CD14-positive monocyte (primary cell): ENCODE measurements around the gene NUMBL. TPM values are rescaled to one million over a fixed set of nuclear protein-coding genes. Genes with fewer than 3 reads are reported as not detected.

Source experiments
- DNase-seq, 3 donors: peaks; one replicate each; pipeline ENCODE4 v3.0.0-alpha.2; 2011 to 2022
- H2AFZ ChIP-seq: 2 replicates; pipeline ENCODE4 v1.6.0; 2012; ENCODE audit warnings: mild to moderate bottlenecking, low read depth, low read length, inconsistent platforms; ENCODE audit not compliant: insufficient read depth, poor library complexity, severe bottlenecking
- H3K27ac ChIP-seq, 2 donors: 1 replicate in 1 of 2; 2 replicates in 1 of 2; pipeline ENCODE4 v1.5.1; 2012 to 2013; ENCODE audit warnings: low read length in 2 of 2, control low read depth in 1 of 2, inconsistent platforms in 1 of 2, low read depth in 1 of 2, mild to moderate bottlenecking in 1 of 2
- H3K27me3 ChIP-seq, 2 donors: one replicate each; pipeline versions ENCODE4 v1.6.0 to v1.6.1; 2011 to 2013; ENCODE audit warnings: low read length in 2 of 2; ENCODE audit not compliant: control insufficient read depth in 2 of 2, insufficient read depth in 2 of 2
- H3K36me3 ChIP-seq, 2 donors: replicated peaks in 1 of 2; 1 replicate in 1 of 2; 2 replicates in 1 of 2; pipeline versions ENCODE4 v1.5.1 to v1.6.1; 2012 to 2013; ENCODE audit warnings: low read length in 2 of 2, control low read depth in 1 of 2, inconsistent platforms in 1 of 2, mild to moderate bottlenecking in 1 of 2; ENCODE audit not compliant: insufficient read depth in 2 of 2, control insufficient read depth in 1 of 2
- H3K4me1 ChIP-seq, 2 donors: 1 replicate in 1 of 2; 2 replicates in 1 of 2; pipeline versions ENCODE4 v1.5.1 to v1.6.1; 2012 to 2013; ENCODE audit warnings: low read length in 2 of 2, control low read depth in 1 of 2, inconsistent platforms in 1 of 2, mild to moderate bottlenecking in 1 of 2, moderate library complexity in 1 of 2; ENCODE audit not compliant: insufficient read depth in 2 of 2, control insufficient read depth in 1 of 2
- H3K4me2 ChIP-seq: replicated peaks from 2 replicates; pipeline ENCODE3; 2012; ENCODE audit warnings: low read length, moderate library complexity, mild to moderate bottlenecking; ENCODE audit not compliant: poor library complexity, severe bottlenecking; ENCODE audit errors: extremely low read depth
- H3K4me3 ChIP-seq, 3 experiments: fragments of 200-600 bp in 1 of 3; sonication (generic) in 1 of 3; replicated peaks in 1 of 3; 1 replicate in 2 of 3; 2 replicates in 1 of 3; pipeline ENCODE4 v1.5.1; 2011 to 2013; ENCODE audit warnings: low read length in 3 of 3, mild to moderate bottlenecking in 3 of 3, control low read depth in 2 of 3, low read depth in 2 of 3, inconsistent platforms in 1 of 3, moderate library complexity in 1 of 3
- H3K79me2 ChIP-seq: 2 replicates; pipeline ENCODE4 v1.6.0; 2012; ENCODE audit warnings: mild to moderate bottlenecking, control low read depth, inconsistent platforms, low read length, moderate library complexity; ENCODE audit not compliant: insufficient read depth
- H3K9ac ChIP-seq: 2 replicates; pipeline ENCODE4 v1.6.0; 2017; ENCODE audit warnings: low read length, mild to moderate bottlenecking; ENCODE audit not compliant: insufficient read depth, poor library complexity, severe bottlenecking
- H3K9me3 ChIP-seq, 2 donors: replicated peaks in 1 of 2; 1 replicate in 1 of 2; 2 replicates in 1 of 2; pipeline versions ENCODE4 v1.5.1 to v1.6.1; 2012 to 2013; ENCODE audit warnings: low read length in 2 of 2, control low read depth in 1 of 2; ENCODE audit not compliant: control insufficient read depth in 1 of 2, insufficient read depth in 1 of 2
- H4K20me1 ChIP-seq: 2 replicates; pipeline ENCODE4 v1.6.0; 2012; ENCODE audit warnings: mild to moderate bottlenecking, low read length, control low read depth, moderate library complexity; ENCODE audit not compliant: insufficient read depth
- H3K27ac Mint-ChIP-seq, 7 donors: one replicate each; pipeline ENCODE4 v1.8.0; 2020; ENCODE audit warnings: mild to moderate bottlenecking in 7 of 7, mixed read lengths in 7 of 7, moderate library complexity in 6 of 7, inconsistent platforms in 2 of 7
- H3K27me3 Mint-ChIP-seq, 3 donors: one replicate each; pipeline ENCODE4 v1.8.0; 2021 to 2022; ENCODE audit warnings: low read depth in 3 of 3, mild to moderate bottlenecking in 3 of 3, mixed read lengths in 3 of 3, moderate library complexity in 3 of 3, inconsistent platforms in 1 of 3
- H3K36me3 Mint-ChIP-seq, 2 donors: one replicate each; pipeline ENCODE4 v1.8.0; 2020; ENCODE audit warnings: mixed read lengths in 2 of 2, inconsistent platforms in 1 of 2, mild to moderate bottlenecking in 1 of 2
- H3K4me1 Mint-ChIP-seq: one replicate; pipeline ENCODE4 v1.8.0; 2020; ENCODE audit warnings: mild to moderate bottlenecking, mixed read lengths
- H3K4me3 Mint-ChIP-seq, 2 donors: one replicate each; pipeline ENCODE4 v1.8.0; 2020; ENCODE audit warnings: mild to moderate bottlenecking in 2 of 2, mixed read lengths in 2 of 2, moderate library complexity in 1 of 2
- H3K9me3 Mint-ChIP-seq, 7 donors: one replicate each; pipeline ENCODE4 v1.8.0; 2020 to 2022; ENCODE audit warnings: mixed read lengths in 7 of 7, mild to moderate bottlenecking in 6 of 7, moderate library complexity in 6 of 7, inconsistent platforms in 2 of 7
- WGBS: methylation state at CpG from one replicate; pipeline ENCODE4 v1.1.5; 2013; ENCODE audit warnings: missing lambda C conversion rate; ENCODE audit not compliant: insufficient coverage; 5-methylcytosine and 5-hydroxymethylcytosine counted together
- intact Hi-C, 2 donors: fragments of 100-400 bp; cut with micrococcal nuclease; formaldehyde crosslinking; loops; one replicate each; pipeline versions ENCODE4 v1.15.0 to v1.15.1; 2023
- polyA plus RNA-seq, 3 donors: library from polyadenylated mRNA; depleted of rRNA in 1 of 3; unstranded in 2 of 3; stranded (reverse) in 1 of 3; fragments of 300-500 nt in 2 of 3; fragments of >200 nt in 1 of 3; fragmentation: Illumina TruSeq in 2 of 3; gene quantifications; 1 replicate in 2 of 3; 2 replicates in 1 of 3; pipeline ENCODE4 v1.2.3, GENCODE V29; 2012 to 2021
- TF ChIP-seq, protein P1 (sequence below): fragments of 200-600 bp; IDR thresholded peaks from one replicate; pipeline ENCODE4 v1.8.0; 2022; ENCODE audit warnings: antibody characterized with exemption, mild to moderate bottlenecking

Gene NUMBL
- polyA plus RNA-seq, 3 donors, result 0.12 to 7.2 (median 0.45) TPM

DNA sequence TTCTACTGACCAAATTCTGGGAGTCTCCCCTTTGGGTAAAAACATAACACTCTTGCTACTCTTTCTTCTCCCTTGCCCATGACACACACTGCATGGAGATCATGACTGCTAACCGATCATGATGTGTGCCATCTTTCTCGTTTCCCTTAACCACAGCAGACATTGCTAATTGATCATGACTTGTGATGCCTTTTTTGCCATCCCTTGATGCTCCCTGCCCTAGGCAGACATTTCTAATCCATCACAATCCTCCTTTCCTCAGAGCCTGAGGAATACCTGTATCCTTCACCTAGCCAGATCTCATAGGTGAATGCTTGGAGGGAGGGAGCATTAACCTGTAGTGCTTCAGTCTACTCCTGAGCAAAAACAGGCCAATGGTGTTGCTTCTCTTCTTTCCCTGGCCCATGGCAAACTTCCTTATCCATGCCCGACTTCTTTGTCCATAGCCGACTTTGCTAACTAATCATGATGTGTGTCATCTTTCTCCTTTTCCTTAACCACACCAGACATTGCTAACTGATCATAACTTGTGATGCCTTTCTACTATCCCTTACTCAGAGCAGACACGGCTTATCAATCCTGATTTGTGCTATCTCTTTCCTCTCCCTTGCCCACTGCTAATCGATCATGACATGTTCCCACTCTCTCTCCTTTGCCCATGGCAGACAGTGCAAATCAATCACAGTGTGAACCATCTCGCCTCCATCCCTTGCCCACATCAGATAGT, 17.7 kb downstream of the NUMBL start:
- H3K36me3 Mint-ChIP-seq, result peaks cover 29 to 33% of the 10 kb centered on the region in 2 donors
- intact Hi-C loops, result no loop called here

DNA sequence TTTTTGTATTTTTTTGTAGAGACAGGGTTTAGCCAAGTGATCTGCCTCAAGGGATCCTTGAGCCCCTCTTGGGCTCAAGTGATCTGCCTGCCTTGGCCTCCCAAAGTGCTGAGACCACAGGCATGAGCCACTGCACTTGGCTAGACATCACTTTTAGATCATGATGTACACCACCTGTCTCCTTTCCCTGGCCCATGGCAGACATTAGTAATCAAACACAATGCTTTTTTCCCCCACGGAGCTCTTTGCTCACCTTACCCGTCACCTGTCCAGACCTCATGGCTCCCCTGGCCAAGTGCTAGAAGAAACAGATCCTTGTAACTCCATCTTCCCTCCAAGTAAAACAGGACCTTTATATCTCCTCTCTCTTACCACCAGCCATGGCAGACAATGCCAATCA, 18.4 kb downstream of the NUMBL start:
- H3K36me3 Mint-ChIP-seq, result peaks cover 25 to 31% of the 10 kb centered on the region in 2 donors
- H3K36me3 ChIP-seq, result peaks cover 12 to 44% of the 10 kb centered on the region in 2 donors
- TF ChIP-seq, protein P1, sequence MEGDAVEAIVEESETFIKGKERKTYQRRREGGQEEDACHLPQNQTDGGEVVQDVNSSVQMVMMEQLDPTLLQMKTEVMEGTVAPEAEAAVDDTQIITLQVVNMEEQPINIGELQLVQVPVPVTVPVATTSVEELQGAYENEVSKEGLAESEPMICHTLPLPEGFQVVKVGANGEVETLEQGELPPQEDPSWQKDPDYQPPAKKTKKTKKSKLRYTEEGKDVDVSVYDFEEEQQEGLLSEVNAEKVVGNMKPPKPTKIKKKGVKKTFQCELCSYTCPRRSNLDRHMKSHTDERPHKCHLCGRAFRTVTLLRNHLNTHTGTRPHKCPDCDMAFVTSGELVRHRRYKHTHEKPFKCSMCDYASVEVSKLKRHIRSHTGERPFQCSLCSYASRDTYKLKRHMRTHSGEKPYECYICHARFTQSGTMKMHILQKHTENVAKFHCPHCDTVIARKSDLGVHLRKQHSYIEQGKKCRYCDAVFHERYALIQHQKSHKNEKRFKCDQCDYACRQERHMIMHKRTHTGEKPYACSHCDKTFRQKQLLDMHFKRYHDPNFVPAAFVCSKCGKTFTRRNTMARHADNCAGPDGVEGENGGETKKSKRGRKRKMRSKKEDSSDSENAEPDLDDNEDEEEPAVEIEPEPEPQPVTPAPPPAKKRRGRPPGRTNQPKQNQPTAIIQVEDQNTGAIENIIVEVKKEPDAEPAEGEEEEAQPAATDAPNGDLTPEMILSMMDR, result no peak

More for the DNA sequence above, 17.7 kb downstream of the NUMBL start:
- Histone ChIP-seq H3K27me3 (no peaks in the 10 kb centered on the region), H3K4me1 (no peaks in the 10 kb centered on the region), H3K4me3 (no peak overlapping the region), H3K79me2 (no peaks in the 10 kb centered on the region), H3K4me2 (no peak overlapping the region), H3K27ac (no peak overlapping the region), H3K9me3 (peaks cover 9 to 10% of the 10 kb centered on the region in 2 donors), H4K20me1 (no peaks in the 10 kb centered on the region), H3K36me3 (peaks cover 14 to 49% of the 10 kb centered on the region in 2 donors), H2AFZ (no peak overlapping the region), H3K9ac (no peak overlapping the region)
- no peak for DNase-seq
- TF ChIP-seq, protein P1, result no peak
- Mint-ChIP-seq H3K27me3 (no peaks in the 10 kb centered on the region), H3K4me1 (no peaks in the 10 kb centered on the region), H3K27ac (no peak overlapping the region), H3K4me3 (no peak overlapping the region), H3K9me3 (peaks cover 2 to 15% (median 10%) of the 10 kb centered on the region in 7 donors)
- 93% methylated on average over 7 of the region's 7 CpGs for WGBS

More for the DNA sequence above, 18.4 kb downstream of the NUMBL start:
- Histone ChIP-seq H3K4me3 (no peak overlapping the region), H3K9ac (no peak overlapping the region), H3K79me2 (no peaks in the 10 kb centered on the region), H2AFZ (no peak overlapping the region), H3K4me2 (no peak overlapping the region), H4K20me1 (no peaks in the 10 kb centered on the region), H3K27me3 (no peaks in the 10 kb centered on the region), H3K27ac (no peak overlapping the region), H3K4me1 (no peaks in the 10 kb centered on the region), H3K9me3 (peaks cover 9 to 10% of the 10 kb centered on the region in 2 donors)
- H3K4me3 Mint-ChIP-seq, result no peak overlapping the region
- intact Hi-C loops, result no loop called here
- H3K27me3 Mint-ChIP-seq, result no peaks in the 10 kb centered on the region
- no peaks in the 10 kb centered on the region for H3K4me1 Mint-ChIP-seq
- H3K9me3 Mint-ChIP-seq, result peaks cover 2 to 15% (median 10%) of the 10 kb centered on the region in 7 donors
- WGBS, result 82% methylated on average over 2 of the region's 2 CpGs
- DNase-seq, result no peak
- H3K27ac Mint-ChIP-seq, result no peak overlapping the region
